Mononuclear cell (primary cell): Measurements from ENCODE around the gene INTS14. TPM values are rescaled to one million over a fixed set of nuclear protein-coding genes. Genes with fewer than 3 reads are reported as not detected.

Source experiments
- H3K27me3 ChIP-seq: 2 replicates; pipeline ENCODE4 v1.6.0; 2011; ENCODE audit warnings: low read length, control low read depth; ENCODE audit not compliant: insufficient read depth
- H3K4me1 ChIP-seq: 2 replicates; pipeline ENCODE4 v1.5.1; 2011; ENCODE audit warnings: mild to moderate bottlenecking, low read length, control low read depth; ENCODE audit not compliant: insufficient read depth
- H3K4me3 ChIP-seq: 2 replicates; pipeline ENCODE4 v1.5.1; 2011; ENCODE audit warnings: mild to moderate bottlenecking, low read length, moderate library complexity
- H3K9me3 ChIP-seq: 2 replicates; pipeline ENCODE4 v1.5.1; 2011; ENCODE audit warnings: low read depth, mild to moderate bottlenecking, control low read depth, low read length
- total RNA-seq: library from RNA; depleted of rRNA; stranded (reverse); fragments of >200 nt; gene quantifications from one replicate; pipeline ENCODE4 v1.2.3, GENCODE V29; 2012

Gene INTS14
- total RNA-seq, 1 donor = 24.2 TPM

DNA sequence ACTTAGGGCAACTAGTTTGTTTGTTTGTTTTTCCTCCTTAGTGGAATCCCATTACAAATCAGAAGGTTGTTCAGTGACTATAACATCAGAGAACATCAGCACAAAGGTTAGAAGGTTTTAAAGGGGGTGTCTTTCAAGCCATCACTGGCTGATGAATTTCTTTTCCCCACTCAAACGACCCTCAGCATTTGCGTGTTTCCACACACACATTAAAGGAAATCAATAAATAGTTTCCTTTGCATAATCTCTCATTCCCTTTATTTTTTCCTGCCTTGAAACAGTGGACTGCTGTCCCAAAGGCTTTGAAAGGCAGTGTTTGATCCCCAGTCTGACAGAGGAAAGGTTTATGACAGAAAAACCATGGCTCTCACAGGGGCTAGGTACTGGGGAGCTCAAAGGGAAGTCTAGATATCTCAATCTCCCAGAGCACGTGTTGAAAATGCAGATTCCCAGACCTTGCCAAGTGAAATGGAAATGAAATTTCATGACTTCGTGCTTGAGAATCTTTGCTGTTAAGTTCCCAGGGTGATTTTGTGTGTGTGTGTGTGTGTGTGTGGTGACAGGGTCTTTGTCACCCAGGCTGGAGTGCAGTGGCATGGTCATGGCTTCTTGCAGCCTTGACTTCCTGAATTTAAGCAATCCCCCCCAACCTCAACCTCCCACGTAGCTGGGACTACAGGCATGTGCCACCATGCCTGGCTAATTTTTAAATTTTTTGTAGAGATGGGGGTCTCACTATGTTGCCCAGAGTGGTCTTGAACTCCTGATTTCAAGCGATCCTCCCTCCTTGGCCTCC is 2.2 kb upstream of the INTS14 start:
- H3K9me3 ChIP-seq = no peaks in the 10 kb centered on the region
- peaks cover 26% of the 10 kb centered on the region for H3K4me1 ChIP-seq
- H3K27me3 ChIP-seq = no peaks in the 10 kb centered on the region
- H3K4me3 ChIP-seq = no peak overlapping the region

DNA sequence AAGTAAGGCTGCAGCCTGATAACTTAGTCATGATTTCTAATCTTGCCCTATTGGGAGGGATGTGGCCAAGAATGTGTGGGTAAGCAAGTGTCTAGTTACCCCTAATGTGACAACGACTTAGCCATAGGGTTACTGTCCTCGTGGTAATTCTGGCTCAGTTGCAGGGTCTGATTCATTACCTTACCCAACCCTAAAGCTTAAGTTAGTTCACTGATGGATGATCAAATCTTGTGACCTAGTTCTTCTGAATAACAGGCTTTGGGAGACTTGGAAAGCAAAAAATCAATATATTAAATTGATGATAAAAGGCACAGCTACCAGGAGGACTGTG is 1.6 kb upstream of the INTS14 start:
- Histone ChIP-seq H3K9me3 (no peaks in the 10 kb centered on the region), H3K27me3 (no peaks in the 10 kb centered on the region), H3K4me1 (peaks cover 26% of the 10 kb centered on the region), H3K4me3 (no peak overlapping the region)

DNA sequence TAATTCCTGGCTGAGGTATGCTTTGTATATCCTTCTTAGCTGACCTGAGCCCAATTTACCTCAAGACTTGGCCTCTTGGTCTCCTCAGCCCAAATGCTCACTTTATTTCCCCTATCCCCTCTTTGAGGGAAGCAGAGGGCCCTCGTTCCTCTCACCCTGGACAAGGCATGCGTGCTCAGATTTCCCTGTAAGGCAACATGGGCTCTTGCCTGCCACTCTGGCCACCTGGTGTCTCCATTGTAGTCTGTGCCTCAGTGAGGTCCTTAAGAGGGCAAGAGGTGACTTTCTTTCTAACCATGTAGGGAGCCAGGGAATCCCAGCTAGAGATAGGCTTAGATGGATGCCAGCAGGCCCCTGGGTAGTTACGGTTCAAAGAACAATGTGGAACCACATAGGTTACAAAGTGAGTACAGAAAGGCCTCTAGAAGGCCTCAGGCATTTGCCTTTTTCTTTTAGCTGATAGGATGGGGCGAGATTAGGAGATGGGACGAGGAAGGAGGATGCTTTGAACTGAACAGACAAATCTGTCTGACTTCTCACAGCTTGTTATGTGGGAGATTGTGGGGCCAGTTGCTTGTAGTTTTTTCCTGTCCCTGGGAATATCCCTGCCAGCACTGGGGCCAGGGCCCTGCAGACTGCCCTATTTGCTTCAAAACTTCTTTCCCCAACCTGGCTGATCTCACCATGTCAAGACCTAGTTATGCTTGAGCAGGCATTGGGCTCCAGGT is 1.1 kb upstream of the INTS14 start:
- Histone ChIP-seq H3K9me3 (no peaks in the 10 kb centered on the region), H3K4me1 (peaks cover 26% of the 10 kb centered on the region), H3K27me3 (no peaks in the 10 kb centered on the region), H3K4me3 (peak overlapping the region; percentile 94)

DNA sequence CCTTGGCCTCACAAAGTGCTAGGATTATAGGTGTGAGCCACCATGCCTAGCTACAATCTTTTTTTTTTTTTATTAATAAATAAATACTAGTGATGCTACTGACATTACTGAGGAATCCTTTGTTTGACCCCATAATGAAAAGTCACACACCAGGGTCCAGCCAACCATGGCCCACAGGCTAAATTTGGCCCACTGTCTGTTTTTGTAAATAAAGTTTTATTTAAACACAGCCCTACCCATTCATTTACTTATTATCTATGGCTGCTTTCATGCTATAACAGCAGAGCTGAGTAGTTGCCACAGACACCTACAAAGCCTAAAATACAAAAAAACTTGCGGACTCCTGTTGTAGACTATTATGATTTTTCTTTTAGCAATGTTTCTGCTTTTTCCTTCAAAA is 7.4 kb downstream of the INTS14 start:
- Histone ChIP-seq H3K9me3 (no peaks in the 10 kb centered on the region), H3K4me1 (no peaks in the 10 kb centered on the region), H3K27me3 (no peaks in the 10 kb centered on the region), H3K4me3 (no peak overlapping the region)

DNA sequence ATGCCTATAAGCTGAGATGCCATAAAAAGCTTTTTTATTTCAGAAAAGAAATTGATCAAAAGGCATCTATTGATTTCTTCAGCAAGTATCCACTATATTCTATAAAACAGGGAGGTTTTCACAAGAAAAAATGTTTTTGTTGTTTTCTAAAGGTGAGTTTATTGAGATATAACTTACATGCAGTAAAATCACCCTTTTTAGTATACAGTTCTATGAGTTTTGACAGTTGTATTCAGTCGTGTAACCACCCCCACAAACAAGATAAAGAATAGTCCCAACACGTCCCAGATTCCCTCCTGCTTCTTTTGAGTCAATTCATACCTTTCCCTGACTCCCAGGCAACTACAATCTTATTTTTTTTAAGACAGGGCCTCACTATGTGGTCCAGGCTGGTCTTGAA is 7.8 kb downstream of the INTS14 start:
- H3K4me1 ChIP-seq = no peaks in the 10 kb centered on the region
- H3K4me3 ChIP-seq = no peak overlapping the region
- H3K27me3 ChIP-seq = no peaks in the 10 kb centered on the region
- H3K9me3 ChIP-seq = no peaks in the 10 kb centered on the region

DNA sequence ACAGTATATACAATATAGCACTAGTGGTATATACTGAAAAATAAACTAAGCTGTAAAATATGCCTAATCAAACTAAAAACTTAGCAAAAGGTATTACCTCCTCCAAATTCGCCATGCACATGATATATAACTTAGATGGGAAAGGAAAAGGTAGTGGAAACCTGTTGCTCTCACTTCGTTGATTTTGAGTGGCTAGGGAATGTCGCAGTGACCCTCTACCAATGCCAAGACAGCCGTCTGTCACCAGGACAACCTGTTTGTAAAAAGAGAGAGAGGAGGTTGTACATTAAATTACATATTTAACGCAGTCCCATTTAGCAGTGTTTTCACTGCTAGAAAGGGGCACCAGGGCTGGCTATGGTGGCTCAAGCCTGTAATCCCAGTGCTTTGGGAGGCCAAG is 11.3 kb downstream of the INTS14 start:
- Histone ChIP-seq H3K4me3 (no peak overlapping the region), H3K27me3 (no peaks in the 10 kb centered on the region), H3K9me3 (no peaks in the 10 kb centered on the region)

DNA sequence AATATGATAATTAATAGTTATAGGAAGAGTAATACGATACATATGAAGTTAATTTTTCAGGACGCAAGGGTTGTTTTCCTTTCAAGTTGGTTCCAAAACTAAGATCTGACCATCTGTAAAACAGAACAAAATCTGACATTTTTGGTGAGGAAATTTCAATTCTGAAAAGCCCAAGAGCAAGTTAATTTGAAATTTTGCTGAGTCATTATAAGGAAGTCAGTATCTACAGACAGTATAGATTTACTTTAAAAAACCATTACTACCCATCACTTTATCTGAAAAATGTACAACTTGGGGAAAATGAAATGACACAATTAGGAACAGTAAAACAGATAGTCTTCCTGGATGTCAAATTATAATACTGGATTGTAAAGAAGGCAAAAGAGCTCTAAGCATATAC is 12.5 kb downstream of the INTS14 start:
- Histone ChIP-seq H3K27me3 (no peaks in the 10 kb centered on the region), H3K4me1 (no peaks in the 10 kb centered on the region), H3K9me3 (no peaks in the 10 kb centered on the region), H3K4me3 (no peak overlapping the region)

More for the DNA sequence above, 11.3 kb downstream of the INTS14 start:
- no peaks in the 10 kb centered on the region for H3K4me1 ChIP-seq

DNA sequence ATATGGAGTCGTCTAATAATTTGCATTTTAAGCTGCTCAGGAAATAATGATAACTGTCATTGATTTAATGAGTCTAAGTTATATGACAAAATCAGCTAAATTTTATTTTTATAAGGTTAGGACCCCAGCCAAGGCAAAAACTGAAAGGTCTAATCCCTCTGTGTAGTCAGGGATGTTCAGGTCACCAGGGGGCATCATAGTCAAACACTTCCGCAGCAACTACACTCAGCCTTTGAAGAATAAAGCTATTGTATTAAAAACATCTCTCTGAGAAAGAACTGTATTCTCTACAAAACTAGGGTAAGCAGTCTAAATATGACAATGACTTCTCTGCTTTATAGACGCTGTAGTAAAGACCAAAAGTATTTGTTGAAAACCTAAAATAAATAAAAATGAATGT is 15.0 kb downstream of the INTS14 start:
- Histone ChIP-seq H3K27me3 (no peaks in the 10 kb centered on the region), H3K4me3 (no peak overlapping the region)

DNA sequence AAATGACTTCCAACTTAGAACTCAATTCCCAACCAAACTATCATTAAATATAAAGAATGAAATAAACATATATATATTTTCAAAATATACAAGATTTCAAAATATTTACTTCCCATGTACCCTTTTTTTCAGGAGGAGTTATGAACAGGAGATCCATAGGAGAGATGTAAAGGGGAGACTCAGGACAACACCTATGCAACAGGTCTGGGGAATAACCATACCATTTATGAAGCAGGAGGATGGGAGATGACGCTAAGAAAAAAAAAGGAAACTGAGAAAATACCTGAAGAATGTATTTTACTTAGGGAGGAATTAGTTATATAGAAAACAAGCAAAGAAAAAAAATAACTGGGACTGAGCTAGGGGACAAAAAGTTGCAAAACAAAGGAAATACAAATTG is 23.8 kb downstream of the INTS14 start:
- H3K4me3 ChIP-seq = no peak overlapping the region
- H3K9me3 ChIP-seq = no peaks in the 10 kb centered on the region
- H3K27me3 ChIP-seq = no peaks in the 10 kb centered on the region
- H3K4me1 ChIP-seq = peaks cover 4% of the 10 kb centered on the region

More for the DNA sequence above, 15.0 kb downstream of the INTS14 start:
- no peaks in the 10 kb centered on the region for H3K9me3 ChIP-seq
- no peaks in the 10 kb centered on the region for H3K4me1 ChIP-seq

DNA sequence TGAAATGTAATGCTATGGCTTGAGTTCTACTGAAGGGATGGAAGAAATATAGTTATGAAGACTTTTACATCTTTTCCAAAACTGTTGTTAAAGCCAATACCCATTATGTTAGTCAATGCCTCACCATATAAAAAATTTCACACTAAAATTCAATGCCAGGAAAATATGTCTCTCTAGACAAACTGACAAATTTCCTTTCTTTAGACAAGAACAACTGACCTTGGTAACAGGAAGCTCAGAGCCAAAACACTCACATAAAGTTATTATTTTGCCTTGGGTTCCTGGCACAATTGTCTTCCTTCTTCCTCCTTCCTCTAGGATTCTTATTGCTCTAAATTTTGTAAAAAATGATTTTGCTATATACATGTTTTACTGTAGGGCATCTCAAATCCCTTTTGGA is 26.7 kb downstream of the INTS14 start:
- Histone ChIP-seq H3K27me3 (no peaks in the 10 kb centered on the region), H3K4me3 (no peak overlapping the region), H3K9me3 (no peaks in the 10 kb centered on the region), H3K4me1 (peaks cover 4% of the 10 kb centered on the region)

DNA sequence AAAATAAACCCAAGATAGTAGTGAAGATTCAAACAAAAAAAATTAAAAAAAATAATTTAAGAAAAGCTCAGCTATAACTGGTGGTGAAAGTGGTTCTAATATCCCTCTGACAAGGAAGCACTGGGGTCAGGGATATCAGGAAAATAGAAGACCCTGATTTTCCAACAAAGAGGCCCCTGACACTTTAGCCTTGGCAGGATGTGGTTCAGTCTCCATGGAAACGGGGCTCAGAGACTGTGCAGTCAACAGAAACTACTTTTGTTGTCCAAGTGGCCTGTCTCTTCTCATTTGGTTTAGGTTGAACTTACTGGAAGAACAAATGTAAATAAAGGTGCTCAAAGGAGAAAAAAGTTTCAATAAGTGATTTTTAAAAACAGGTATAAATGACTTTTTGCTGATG is 27.2 kb downstream of the INTS14 start:
- Histone ChIP-seq H3K27me3 (no peaks in the 10 kb centered on the region), H3K9me3 (no peaks in the 10 kb centered on the region), H3K4me1 (peaks cover 4% of the 10 kb centered on the region), H3K4me3 (no peak overlapping the region)

DNA sequence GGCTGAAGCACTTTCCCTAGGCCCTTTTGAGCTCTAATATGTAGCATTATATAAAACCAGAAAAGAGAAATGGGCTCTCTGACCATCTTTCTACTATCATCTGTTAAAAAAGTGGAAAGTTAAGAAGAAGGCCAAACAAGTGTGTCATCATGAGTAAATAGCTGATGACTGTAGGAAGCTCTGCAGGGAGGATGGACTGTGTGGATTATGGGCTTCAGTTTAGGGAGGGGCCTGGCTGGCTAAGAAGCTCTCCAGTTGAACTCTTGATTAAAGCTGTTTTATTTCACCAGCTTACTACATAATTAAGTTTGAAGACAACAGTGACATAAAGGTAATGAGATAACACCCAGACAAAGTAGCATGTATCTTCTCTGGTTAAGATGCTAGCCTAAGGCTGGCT is 30.6 kb downstream of the INTS14 start:
- no peak overlapping the region for H3K4me3 ChIP-seq
- H3K9me3 ChIP-seq = no peaks in the 10 kb centered on the region
- H3K27me3 ChIP-seq = no peaks in the 10 kb centered on the region
- peaks cover 4% of the 10 kb centered on the region for H3K4me1 ChIP-seq

DNA sequence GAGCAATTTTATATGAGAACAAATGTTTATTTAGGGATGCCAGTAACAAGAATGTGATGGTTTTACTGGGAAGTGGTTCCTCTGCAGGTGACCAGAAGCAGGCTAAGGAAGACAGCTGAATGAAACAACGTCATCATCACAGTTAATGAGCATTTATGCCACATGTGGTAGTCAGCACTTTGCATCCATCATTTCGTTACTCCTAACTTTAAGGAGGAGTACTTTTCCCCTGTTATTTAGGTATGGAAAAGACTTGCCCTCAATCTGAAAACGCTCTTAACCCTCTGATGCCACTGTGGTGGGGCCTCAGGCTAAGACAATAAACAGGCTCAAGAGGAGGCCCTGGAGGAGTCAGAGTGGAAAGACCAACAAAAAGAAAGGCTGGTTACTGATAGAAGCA is 31.2 kb downstream of the INTS14 start:
- H3K9me3 ChIP-seq = no peaks in the 10 kb centered on the region
- H3K4me1 ChIP-seq = peaks cover 4% of the 10 kb centered on the region
- H3K4me3 ChIP-seq = no peak overlapping the region
- H3K27me3 ChIP-seq = no peaks in the 10 kb centered on the region

DNA sequence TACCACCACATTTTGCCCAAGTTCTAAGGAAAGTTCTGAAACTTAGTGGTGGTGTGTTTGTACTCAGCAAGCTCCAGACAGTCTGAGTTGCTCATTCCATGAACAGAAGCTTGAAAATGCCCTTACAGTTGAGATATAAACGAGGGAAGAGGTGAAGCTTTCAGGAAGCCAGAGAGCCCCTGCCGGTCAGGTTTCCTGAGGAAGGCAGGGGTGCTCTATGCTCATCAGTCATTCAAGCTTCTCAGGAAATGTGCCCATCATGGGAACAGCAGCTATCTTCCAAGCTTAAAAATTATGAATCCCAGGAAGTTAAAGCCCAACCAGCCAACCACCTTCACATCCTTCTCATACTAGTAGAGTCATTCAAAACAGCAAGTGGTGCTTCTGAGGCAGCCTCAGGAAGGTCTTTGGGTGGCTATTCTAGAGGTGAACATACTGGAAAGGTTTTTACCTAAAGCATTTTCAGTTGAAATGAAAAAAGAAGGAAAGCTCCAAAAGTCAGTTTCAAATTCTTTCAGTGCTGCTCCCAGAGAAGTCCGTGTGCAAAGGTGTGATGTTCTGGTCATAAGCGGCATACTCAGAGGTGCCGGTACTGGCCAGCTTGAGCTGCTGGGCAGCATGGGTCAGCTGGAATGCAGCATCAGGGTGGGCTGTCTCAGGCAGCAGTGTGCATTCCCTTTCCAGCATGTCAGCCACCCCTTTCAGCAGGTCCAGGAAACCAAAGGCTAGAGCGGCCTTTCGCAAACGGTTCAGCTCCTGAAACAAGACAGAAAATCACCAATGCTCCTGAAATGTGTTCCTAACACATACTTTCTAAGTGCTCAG is 31.8 kb downstream of the INTS14 start:
- Histone ChIP-seq H3K4me3 (no peak overlapping the region), H3K9me3 (no peaks in the 10 kb centered on the region), H3K4me1 (peaks cover 4% of the 10 kb centered on the region), H3K27me3 (no peaks in the 10 kb centered on the region)
